Measurements from ENCODE around the gene XYLT1. TPM values are rescaled to one million over a fixed set of nuclear protein-coding genes. Genes with fewer than 3 reads are reported as not detected.

Gene XYLT1
- total RNA-seq, 1 experiment from 2014 or later = 14.5 TPM

DNA sequence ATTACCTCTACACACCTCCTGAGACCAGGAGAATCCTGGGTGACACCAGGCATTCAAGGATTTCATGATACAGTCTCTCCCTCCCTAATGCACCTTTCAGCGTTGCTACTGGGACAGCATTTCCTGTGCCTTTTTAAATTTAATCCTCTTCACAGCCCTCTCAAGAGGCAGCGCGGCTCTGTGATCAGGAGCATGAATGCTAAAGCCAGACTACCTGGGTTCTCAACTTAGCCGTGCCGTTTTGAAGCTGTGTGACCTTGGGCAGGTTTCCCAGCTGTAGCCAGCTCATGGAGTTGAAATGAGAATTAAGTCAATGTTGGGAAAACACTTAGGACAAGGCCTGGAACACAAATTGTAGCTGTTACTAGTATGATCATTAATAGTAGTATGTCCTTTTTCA lies 191.8 kb downstream of the XYLT1 start:
- H3K4me1 Mint-ChIP-seq = peaks cover 25 to 28% of the 10 kb centered on the region in 2 experiments
- Histone ChIP-seq H3K18ac (ENCODE audit: insufficient read length, low read depth, low read length) (no peak overlapping the region), H3K4ac (ENCODE audit: low read depth, low read length) (no peak overlapping the region), H3K56ac (ENCODE audit: insufficient read length, low read depth, low read length) (no peak overlapping the region), H3K27me3 (ENCODE audit: insufficient read depth, low read length) (no peaks in the 10 kb centered on the region), H3K79me2 (ENCODE audit: insufficient read depth, low read length) (no peaks in the 10 kb centered on the region), H2AFZ (ENCODE audit: low read length) (no peak overlapping the region), H3K4me2 (ENCODE audit: insufficient read depth, insufficient read length, low read length) (no peak overlapping the region), H4K5ac (ENCODE audit: insufficient read length, low read depth, low read length) (no peak overlapping the region), H2BK20ac (ENCODE audit: low read depth, low read length, poor library complexity, severe bottlenecking) (no peak overlapping the region), H3K23ac (ENCODE audit: insufficient read length, low read depth, low read length) (no peak overlapping the region), H2BK12ac (ENCODE audit: insufficient read length, low read depth, low read length) (no peak overlapping the region), H3K9me3 (ENCODE audit: control insufficient read depth, low read depth, low read length) (no peaks in the 10 kb centered on the region), H2BK5ac (ENCODE audit: insufficient read length, low read length) (no peak overlapping the region), H3K4me1 (ENCODE audit: insufficient read depth, low read length) (no peaks in the 10 kb centered on the region), H4K8ac (replicated peaks; ENCODE audit: insufficient read length, low read depth, low read length) (no peak overlapping the region), H3K23me2 (ENCODE audit: insufficient read length, low read depth, low read length, poor library complexity, severe bottlenecking) (no peaks in the 10 kb centered on the region), H3K27ac (ENCODE audit: insufficient read length, low read depth, low read length) (no peak overlapping the region), H3K79me1 (ENCODE audit: insufficient read depth, low read depth, low read length, poor library complexity, severe bottlenecking) (no peaks in the 10 kb centered on the region), H2BK120ac (ENCODE audit: low read depth, low read length, poor library complexity, severe bottlenecking) (no peak overlapping the region), H2AK5ac (ENCODE audit: insufficient read length, low read length) (no peak overlapping the region), H3T11ph (ENCODE audit: low read length) (no peak overlapping the region), H3K14ac (ENCODE audit: insufficient read depth, low read length) (no peak overlapping the region), H4K91ac (ENCODE audit: insufficient read length, low read depth, low read length) (no peak overlapping the region), H3K9ac (ENCODE audit: extremely low read depth, insufficient read length, low read length) (no peak overlapping the region), H2BK15ac (ENCODE audit: low read depth, low read length) (no peak overlapping the region), H4K20me1 (ENCODE audit: control insufficient read depth, insufficient read depth, insufficient read length) (no peaks in the 10 kb centered on the region)
- no CpG with 5 or more reads among the region's 5 CpGs for WGBS (ENCODE audit: extremely low coverage, insufficient read length, low lambda C conversion rate)
- no peak for DNase-seq
- TF ChIP-seq, protein P1, sequence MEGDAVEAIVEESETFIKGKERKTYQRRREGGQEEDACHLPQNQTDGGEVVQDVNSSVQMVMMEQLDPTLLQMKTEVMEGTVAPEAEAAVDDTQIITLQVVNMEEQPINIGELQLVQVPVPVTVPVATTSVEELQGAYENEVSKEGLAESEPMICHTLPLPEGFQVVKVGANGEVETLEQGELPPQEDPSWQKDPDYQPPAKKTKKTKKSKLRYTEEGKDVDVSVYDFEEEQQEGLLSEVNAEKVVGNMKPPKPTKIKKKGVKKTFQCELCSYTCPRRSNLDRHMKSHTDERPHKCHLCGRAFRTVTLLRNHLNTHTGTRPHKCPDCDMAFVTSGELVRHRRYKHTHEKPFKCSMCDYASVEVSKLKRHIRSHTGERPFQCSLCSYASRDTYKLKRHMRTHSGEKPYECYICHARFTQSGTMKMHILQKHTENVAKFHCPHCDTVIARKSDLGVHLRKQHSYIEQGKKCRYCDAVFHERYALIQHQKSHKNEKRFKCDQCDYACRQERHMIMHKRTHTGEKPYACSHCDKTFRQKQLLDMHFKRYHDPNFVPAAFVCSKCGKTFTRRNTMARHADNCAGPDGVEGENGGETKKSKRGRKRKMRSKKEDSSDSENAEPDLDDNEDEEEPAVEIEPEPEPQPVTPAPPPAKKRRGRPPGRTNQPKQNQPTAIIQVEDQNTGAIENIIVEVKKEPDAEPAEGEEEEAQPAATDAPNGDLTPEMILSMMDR (conservative IDR thresholded peaks at IDR 0.05) = no peak
- no peaks in the 10 kb centered on the region for H3K36me3 Mint-ChIP-seq (ENCODE audit: insufficient read depth in 1 of 3, low read depth in 3 of 3)
- no peaks in the 10 kb centered on the region for H3K9me3 Mint-ChIP-seq
- H3K27ac Mint-ChIP-seq = no peak overlapping the region
- H3K4me3 Mint-ChIP-seq = no peak overlapping the region
- H3K27me3 Mint-ChIP-seq (ENCODE audit: low read depth) = no peaks in the 10 kb centered on the region

All from H9 (cell line).